Measurements from ENCODE around the gene SCN7A.
"Not testable (repeated sequence)": the region's sequence is repeated elsewhere in the genome, so short reads cannot be mapped to it uniquely, and the experiment has no call there.

The SCN7A gene

DNA sequence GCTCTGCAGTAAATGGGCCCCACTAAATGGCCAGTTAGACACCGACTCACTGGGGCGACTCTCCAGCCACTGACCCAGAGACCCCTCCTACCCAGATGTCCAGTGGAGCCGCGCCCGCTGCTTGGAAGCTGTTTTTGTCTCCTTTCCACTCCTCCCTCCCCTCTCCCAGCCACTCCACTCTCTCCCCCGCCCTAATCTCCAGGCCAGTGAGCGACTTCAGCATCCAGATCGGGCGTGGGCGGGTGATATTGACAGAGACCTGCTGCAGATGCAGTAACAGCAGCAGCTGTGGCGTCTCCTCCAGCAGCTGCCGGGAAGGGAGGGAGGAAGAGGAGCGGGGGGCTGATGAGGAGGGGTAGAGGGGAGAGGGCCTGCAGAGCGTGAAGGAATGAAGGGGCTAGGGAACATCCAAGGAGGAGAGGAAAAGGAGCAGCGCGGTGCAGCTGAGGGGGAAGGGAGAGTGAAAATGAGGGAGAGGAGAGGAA, at the start of gene SCN7A:
SCN7A (minus strand) TSS at position 110 of the 485 bp plus-strand sequence. CDS start 16,553 bp downstream, outside the sequence.
- in situ Hi-C loops (cut with MboI; ENCODE audit: low sequenced_read_pairs), result no loop called here

DNA sequence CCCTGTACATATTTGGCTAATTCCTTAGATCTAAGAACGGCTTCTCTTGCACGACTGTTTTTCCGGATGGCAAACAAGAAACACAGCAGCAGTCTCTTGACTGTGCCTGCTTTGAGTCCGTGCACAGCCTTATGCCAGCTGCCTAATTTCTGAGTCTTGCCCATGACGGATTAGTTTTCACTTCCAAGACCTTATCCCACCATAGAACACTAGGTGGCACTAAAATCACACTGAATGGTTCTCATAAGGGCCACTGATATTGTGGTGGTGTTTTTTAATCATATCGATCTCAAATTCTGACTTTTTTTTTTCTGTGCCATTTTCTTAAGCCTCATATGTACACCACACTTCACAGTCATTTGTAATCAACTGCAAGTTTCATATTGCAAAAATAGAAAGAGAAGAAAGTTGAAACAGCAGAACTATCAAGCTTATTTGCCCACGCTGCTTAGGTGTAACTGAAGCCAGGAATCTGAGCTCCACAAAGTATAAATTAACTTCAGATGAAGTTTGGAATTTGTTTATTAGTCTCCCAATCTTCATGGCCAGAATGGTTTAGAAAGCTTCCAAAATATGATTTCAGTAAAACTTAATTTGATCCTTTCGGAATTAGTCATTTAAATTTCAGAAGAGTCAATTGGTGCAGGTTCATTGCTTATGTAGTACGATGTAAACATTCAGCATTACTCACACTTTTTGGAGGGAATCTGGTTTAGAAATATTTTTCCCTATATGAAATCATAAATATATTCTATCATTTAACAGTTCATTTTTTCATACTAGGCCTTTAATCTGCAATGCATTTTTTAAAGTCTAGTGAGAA, 45.5 kb upstream of the SCN7A start:
- in situ Hi-C loops (cut with MboI; ENCODE audit: low sequenced_read_pairs), result no loop called here

DNA sequence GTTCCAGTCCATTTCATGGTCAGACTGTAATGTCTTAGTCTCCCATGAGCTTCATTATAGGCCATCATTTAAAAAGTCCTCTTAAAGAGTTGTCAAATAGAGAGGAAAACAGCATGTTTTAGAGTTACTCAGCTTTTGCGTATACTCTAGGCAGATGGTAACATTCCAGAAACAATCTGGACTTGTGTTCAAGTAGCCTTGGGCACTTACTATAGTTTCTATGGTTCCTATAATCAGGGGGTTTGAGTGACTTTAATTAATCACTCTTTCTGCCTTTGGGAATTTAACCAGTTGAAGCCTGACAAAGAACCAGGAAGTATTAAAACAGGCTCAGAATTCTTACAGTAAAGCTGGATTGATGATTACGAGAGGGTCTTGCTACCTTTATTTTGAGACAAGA, 42.1 kb upstream of the SCN7A start:
- in situ Hi-C loops (cut with MboI; ENCODE audit: low sequenced_read_pairs), result no loop called here

DNA sequence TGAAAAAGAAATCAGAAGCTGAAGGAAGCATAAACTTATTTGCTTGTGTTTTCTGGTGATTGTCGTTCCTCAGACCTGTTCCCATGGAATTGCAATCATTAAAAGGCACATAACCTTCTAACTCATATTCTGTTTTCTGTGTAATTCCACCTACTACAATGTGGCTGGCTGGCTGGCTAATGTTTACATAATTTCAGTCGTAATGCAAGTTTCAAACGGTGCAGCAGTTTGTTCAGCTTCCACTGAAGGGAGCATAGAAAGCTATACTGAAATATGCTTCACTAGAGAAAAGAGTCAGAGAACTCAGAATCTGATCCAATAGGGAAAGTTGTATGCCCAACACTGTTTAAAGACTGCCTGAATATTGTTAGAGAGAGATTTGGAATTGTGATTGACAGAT, 27.1 kb upstream of the SCN7A start:
- in situ Hi-C loops (cut with MboI; ENCODE audit: low sequenced_read_pairs), result no loop called here

GRCh38 chr2:166520604-166521003, 26.6 kb upstream of the SCN7A start:
- in situ Hi-C loops (cut with MboI; ENCODE audit: low sequenced_read_pairs), result no loop called here

DNA sequence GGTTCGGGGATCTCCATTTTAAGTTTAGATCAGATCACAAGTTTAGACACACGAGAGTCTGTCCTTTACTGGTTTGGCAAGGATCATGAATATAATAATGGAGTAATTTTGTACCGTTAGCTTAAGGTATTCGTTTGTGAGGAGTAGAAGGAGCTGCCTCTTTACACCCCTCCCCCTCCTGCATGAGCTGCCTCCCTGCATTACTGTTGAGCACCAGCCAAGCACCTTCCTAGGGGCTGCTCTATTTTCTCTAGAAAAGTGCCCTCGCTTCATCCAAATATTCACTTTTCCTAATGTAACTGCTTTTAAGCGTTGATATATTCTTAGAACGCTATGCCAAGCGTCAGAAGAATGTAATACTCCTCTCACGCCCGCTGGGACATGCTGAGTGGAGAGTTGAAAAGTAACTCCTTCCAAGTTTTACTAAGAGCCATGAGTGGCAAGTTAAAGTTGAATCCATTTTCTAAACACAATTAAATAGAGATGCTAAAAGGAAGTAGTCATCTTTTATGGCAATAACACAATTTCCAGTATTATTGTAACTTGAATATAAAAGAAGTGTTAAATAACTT, 25.4 kb upstream of the SCN7A start:
- in situ Hi-C loops (cut with MboI; ENCODE audit: low sequenced_read_pairs), result no loop called here

GRCh38 chr2:166518634-166519390, 24.8 kb upstream of the SCN7A start:
- in situ Hi-C loops (cut with MboI; ENCODE audit: low sequenced_read_pairs), result no loop called here

DNA sequence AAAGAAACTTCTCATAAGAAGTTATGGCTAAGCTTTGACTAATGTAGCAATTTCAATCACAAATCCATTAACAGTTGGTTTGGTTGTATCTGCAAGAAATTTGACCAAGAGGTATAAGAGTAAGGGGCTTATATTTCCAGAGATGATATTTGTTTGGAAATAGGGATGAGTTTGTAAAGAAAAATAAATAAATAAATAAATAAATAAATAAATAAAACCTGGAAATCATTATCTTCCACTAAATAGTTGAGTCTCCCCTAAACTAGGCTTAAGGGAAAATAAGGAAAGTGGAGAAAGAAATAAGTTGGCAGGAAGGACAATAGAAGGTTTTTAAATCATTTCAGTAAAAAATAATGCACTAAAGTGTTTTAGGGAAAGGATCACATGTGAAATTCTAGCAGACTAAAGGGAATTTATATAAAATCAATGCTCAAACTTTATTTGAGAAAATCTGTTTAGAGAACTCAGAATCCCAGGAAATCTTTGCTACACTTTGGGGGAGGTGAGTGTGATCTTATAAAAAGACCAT, 23.5 kb upstream of the SCN7A start:
- in situ Hi-C loops (cut with MboI; ENCODE audit: low sequenced_read_pairs), result no loop called here

- in situ Hi-C loops (cut with MboI; ENCODE audit: low sequenced_read_pairs), result no loop called here
Observed at GRCh38 chr2:166516712-166517303, 22.8 kb upstream of the SCN7A start.

- in situ Hi-C loops (cut with MboI; ENCODE audit: low sequenced_read_pairs), result no loop called here
Observed at GRCh38 chr2:166513952-166514351, 19.9 kb upstream of the SCN7A start.

DNA sequence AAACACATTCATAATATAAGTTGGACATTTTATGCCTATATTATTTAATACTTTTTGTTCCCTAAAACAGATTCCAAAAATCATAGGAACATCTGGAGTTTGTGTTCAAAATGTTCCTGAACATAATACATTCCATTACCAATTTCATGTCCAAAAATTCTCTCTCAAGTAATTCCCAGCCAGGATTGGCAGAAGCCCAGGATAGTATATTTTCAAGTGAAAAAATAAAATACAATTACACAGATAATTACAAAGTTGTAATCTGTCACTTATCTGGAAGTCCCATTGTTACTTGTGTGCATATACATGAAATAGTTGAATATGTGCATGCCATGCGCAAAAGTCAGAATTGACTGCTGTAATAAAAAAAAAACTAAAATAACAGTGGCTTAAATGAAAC, 5.2 kb upstream of the SCN7A start:
- in situ Hi-C loops (cut with MboI; ENCODE audit: low sequenced_read_pairs), result no loop called here

- in situ Hi-C loops (cut with MboI; ENCODE audit: low sequenced_read_pairs), result no loop called here
Observed at GRCh38 chr2:166491461-166491860, 2.6 kb downstream of the SCN7A start.

GRCh38 chr2:166487171-166487570, 6.9 kb downstream of the SCN7A start:
- in situ Hi-C loops (cut with MboI; ENCODE audit: low sequenced_read_pairs), result no loop called here

DNA sequence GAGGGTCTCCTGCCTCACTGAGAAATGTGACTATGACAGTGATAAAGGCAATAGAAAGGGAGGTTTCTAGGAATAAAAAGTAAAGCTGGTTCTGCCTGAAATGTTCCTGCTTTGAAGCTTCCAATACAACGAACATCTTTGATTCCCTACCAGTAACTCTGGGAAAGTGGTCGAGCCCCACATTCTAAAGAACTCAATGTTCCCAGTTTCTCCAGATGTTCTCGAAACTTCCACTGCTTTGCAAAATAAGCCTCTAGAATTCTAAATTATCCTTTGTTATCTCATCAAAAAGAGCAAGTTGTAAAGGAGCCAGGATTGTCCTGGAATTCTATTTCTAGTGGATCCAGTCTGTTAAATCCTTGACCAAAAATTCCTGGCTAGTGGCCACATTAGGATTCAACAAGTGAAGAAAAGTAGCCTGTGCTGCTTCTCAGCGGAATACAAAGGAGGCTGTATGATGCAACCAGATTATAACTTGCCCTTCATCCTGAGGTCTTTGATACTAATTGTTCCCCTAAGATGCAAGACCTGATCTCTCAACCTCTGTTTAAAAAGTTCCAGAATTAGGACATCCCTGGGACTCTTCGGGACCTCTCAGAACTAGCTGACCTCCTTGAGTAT, 8.4 kb downstream of the SCN7A start:
- in situ Hi-C loops (cut with MboI; ENCODE audit: low sequenced_read_pairs), result no loop called here

- in situ Hi-C loops (cut with MboI; ENCODE audit: low sequenced_read_pairs), result no loop called here
Observed at GRCh38 chr2:166472332-166472731, 21.7 kb downstream of the SCN7A start.

DNA sequence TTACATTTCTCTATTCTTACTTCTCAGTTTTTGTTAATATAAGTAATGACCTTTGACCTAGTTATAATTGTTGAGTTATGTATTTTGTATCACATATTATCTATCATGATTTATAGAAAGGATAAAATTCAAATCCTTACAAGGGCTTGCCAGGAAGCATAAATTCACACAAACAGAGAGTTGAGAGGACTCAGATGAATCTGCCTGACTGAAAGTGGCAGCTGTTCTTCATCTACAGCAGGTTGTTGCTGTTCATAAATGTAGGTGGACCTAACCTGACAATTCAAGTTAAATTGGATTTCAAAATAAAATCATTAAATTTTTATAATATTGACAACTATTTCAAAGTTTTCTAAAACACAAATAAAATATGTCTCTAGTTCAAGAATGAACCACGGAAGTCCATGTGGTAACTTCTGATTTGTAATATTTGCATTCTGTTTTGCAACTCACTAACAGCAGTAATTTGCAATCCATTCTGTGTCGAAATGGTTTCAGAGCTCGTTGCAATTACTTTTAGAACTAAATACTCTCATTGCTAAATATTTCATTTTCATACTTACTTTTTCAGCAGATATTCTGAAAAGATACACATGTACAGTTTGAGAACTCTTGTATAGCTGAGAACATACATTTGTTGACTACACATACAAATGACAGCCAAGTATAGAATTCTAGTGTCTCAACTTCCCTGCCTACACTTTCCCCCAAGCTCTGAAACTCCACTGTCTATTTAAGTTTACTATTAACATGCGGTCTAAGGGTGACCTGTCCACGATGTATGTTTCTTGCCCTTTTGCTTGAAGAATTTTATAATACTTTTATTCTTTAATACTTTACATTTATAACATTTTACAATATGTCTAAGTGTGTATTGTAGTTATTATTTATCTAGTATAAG, 25.7 kb downstream of the SCN7A start:
- in situ Hi-C loops (cut with MboI; ENCODE audit: low sequenced_read_pairs), result no loop called here

DNA sequence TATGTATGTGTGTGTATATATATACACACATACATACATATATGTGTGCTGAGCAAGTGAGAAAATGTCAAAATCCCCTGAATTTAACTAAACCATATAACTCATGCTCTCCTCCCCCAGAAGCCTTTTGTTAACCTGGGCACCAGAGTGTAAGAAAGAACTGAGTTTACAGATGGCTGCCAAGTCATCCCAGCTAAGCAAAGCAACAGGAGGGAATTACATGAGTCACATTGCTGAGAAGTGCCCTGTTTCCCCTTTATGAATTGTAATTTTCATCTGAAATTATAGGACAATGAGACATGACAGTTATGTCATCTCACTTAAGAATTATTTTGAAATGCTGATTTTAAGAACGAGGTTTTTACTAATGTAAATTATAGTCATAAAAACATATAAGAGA, 29.9 kb downstream of the SCN7A start:
- in situ Hi-C loops (cut with MboI; ENCODE audit: low sequenced_read_pairs), result no loop called here

DNA sequence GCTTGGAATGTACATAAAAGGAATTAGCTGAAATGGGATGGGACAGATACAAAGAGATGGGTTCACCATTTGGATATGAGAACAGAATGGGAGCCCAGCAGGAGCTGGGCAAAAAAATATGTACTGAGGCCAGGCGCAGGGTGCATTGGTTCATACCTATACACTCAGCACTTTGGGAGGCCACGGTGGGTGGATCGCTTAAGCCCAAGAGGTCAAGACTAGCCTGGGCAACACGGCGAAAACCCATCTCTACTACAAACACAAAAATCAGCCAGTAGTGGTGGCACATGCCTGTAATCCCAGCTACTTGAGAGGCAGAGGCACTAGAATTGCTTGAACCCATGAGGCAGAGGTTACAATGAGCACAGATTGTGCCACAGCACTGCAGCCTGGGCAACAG, 30.4 kb downstream of the SCN7A start:
- in situ Hi-C loops (cut with MboI; ENCODE audit: low sequenced_read_pairs), result no loop called here

GRCh38 chr2:166458674-166459073, 35.4 kb downstream of the SCN7A start:
- in situ Hi-C loops (cut with MboI; ENCODE audit: low sequenced_read_pairs), result no loop called here

- in situ Hi-C loops (cut with MboI; ENCODE audit: low sequenced_read_pairs), result not testable (repeated sequence)
Observed at GRCh38 chr2:166455823-166456222, 38.2 kb downstream of the SCN7A start.

Measured in HL-60/S4 treated with phorbol 12-myristate 13-acetate at 8.2 ng/mL for 4 days and 3 days (cell line).